Sigmoid colon (tissue), 4 donors: ENCODE results near the gene HBG1.

Experiments
- CTCF ChIP-seq, 4 experiments: fragments of 450-650 bp in 3 of 4; fragments of 200-600 bp in 1 of 4; IDR thresholded peaks; one replicate each; pipeline ENCODE4 v1.5.1; 2016 to 2019; ENCODE audit warnings: antibody characterized with exemption in 4 of 4, mild to moderate bottlenecking in 3 of 4, moderate library complexity in 2 of 4
- EP300 ChIP-seq, 4 donors: sonication (generic); formaldehyde crosslinking; IDR thresholded peaks; one replicate each; pipeline ENCODE4 v1.6.1; 2017; ENCODE audit warnings: antibody characterized with exemption in 4 of 4
- POLR2A ChIP-seq, 2 donors: fragments of 450-650 bp; IDR thresholded peaks; one replicate each; pipeline ENCODE4 v1.6.1; 2016; ENCODE audit warnings: antibody characterized with exemption in 2 of 2, mild to moderate bottlenecking in 2 of 2, moderate library complexity in 2 of 2

DNA sequence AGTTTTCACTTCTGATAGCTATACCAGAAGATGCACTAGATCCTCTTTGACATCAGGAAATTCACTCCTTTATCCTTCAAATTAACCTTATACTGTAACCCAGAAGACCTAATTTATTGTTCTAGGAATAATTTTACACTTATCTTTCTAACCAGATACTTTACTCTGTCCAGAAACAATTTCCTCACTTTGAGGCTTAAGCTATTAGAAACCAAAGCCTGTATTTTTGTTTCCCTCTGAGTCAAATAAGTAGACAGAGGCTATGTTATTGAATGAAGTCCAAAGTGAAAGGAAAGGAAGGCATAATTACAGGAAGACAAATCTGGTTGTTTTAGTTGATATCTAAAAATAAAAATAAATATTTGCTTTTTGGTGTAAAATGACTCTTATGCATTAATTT, 51.4 kb downstream of the HBG1 start:
- no peak for TF ChIP-seq CTCF (IDR thresholded peaks at IDR 0.05)
- TF ChIP-seq POLR2A (IDR thresholded peaks at IDR 0.05): no peak
- TF ChIP-seq EP300 (IDR thresholded peaks at IDR 0.05): no peak
